DND-41 (cell line): ENCODE measurements around the gene NAMPT.

Source experiments
- ATAC-seq: fragments of 200-7000 bp; cut with Tn5 transposase; 3 replicates; pipeline ENCODE4 v1.9.1; 2021; ENCODE audit warnings: low read depth; ENCODE audit not compliant: insufficient read depth
- DNase-seq: peaks from one replicate; pipeline ENCODE4 v3.0.0-alpha.2; 2020
- H2AFZ ChIP-seq: 2 replicates; pipeline ENCODE4 v1.6.0; 2012; ENCODE audit warnings: low read depth, low read length
- H3K27ac ChIP-seq: 2 replicates; pipeline ENCODE4 v1.5.1; 2012; ENCODE audit warnings: low read length, inconsistent platforms
- H3K27me3 ChIP-seq: fragments of 200-600 bp; sonication (generic); 2 replicates; pipeline ENCODE4 v1.6.0; 2012; ENCODE audit warnings: low read length, mild to moderate bottlenecking, inconsistent platforms; ENCODE audit not compliant: insufficient read depth, poor library complexity
- H3K36me3 ChIP-seq: 2 replicates; pipeline ENCODE4 v1.5.1; 2012; ENCODE audit warnings: low read length, inconsistent platforms; ENCODE audit not compliant: insufficient read depth
- H3K4me1 ChIP-seq: 2 replicates; pipeline ENCODE4 v1.5.1; 2012; ENCODE audit warnings: mild to moderate bottlenecking, low read length; ENCODE audit not compliant: insufficient read depth
- H3K4me2 ChIP-seq: 2 replicates; pipeline ENCODE4 v1.6.0; 2012; ENCODE audit warnings: mild to moderate bottlenecking, moderate library complexity, low read length, inconsistent platforms; ENCODE audit not compliant: insufficient read depth
- H3K4me3 ChIP-seq, 2 experiments: fragments of 200-600 bp in 1 of 2; shearing (Covaris generic) in 1 of 2; 2 replicates each; pipeline ENCODE4 v1.5.1; 2012 to 2016; ENCODE audit warnings: inconsistent platforms in 2 of 2, low read length in 2 of 2, mild to moderate bottlenecking in 2 of 2, low read depth in 1 of 2, moderate library complexity in 1 of 2
- H3K79me2 ChIP-seq: 2 replicates; pipeline ENCODE4 v1.6.0; 2012; ENCODE audit warnings: low read length, inconsistent platforms; ENCODE audit not compliant: insufficient read depth
- H3K9ac ChIP-seq: 2 replicates; pipeline ENCODE4 v1.6.0; 2012; ENCODE audit warnings: low read depth, mild to moderate bottlenecking, inconsistent platforms, low read length, moderate library complexity
- H3K9me3 ChIP-seq: 2 replicates; pipeline ENCODE4 v1.5.1; 2012; ENCODE audit warnings: low read length, moderate library complexity, mild to moderate bottlenecking, inconsistent platforms; ENCODE audit not compliant: insufficient read depth, severe bottlenecking
- H4K20me1 ChIP-seq: 2 replicates; pipeline ENCODE4 v1.6.0; 2012; ENCODE audit warnings: low read length; ENCODE audit not compliant: insufficient read depth
- EZH2 ChIP-seq: IDR thresholded peaks from 3 replicates; pipeline ENCODE4 v1.6.1; 2012; ENCODE audit warnings: borderline replicate concordance, low read depth, mild to moderate bottlenecking, moderate library complexity, low read length, inconsistent platforms; ENCODE audit not compliant: severe bottlenecking
- TF ChIP-seq, protein P1 (sequence below): IDR thresholded peaks from 2 replicates; pipeline ENCODE4 v1.5.1; 2012; ENCODE audit warnings: borderline replicate concordance, low read length, moderate library complexity, mild to moderate bottlenecking; ENCODE audit not compliant: poor library complexity, severe bottlenecking; ENCODE audit errors: extremely low read depth

NAMPT gene

DNA sequence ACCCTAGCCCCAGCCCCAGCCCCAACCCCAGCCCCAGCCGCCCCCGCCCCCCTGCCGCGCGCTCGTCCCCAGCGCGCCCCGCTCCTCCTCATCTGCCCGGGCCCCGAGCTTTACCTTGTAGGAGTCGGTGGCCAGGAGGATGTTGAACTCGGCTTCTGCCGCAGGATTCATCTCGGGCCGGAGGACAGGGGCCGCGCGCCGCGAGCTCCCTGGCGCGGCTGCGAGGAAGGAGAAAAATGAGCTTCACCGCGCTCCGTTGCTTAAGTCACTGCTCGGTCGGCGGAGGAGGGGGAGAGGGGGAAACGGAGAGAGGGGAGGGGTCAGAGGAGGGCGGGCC, at the start of gene NAMPT:
NAMPT (minus strand) TSS at position 270 of the 337 bp plus-strand sequence; CDS start at position 171, 99 bp downstream.
- no peaks in the 10 kb centered on the region for H3K36me3 ChIP-seq
- peak within 1 kb of the TSS; percentile 68 for H3K9ac ChIP-seq
- peak within 1 kb of the TSS; percentile 79 for H3K27ac ChIP-seq
- DNase-seq, result no peak
- H4K20me1 ChIP-seq, result no peaks in the 10 kb centered on the region; the same call in 1 of the 2 replicates
- H3K4me3 ChIP-seq, result peak within 1 kb of the TSS; percentile 48 to 76
- no peak for ATAC-seq
- H3K4me1 ChIP-seq, result peaks cover 27% of the 10 kb centered on the region
- H3K9me3 ChIP-seq, result no peaks in the 10 kb centered on the region
- peak within 1 kb of the TSS; percentile 95 for H3K4me2 ChIP-seq
- H3K79me2 ChIP-seq, result peaks cover 44% of the 10 kb centered on the region
- no peaks in the 10 kb centered on the region for H3K27me3 ChIP-seq
- H2AFZ ChIP-seq, result peak within 1 kb of the TSS; percentile 94
- TF ChIP-seq, protein P1, sequence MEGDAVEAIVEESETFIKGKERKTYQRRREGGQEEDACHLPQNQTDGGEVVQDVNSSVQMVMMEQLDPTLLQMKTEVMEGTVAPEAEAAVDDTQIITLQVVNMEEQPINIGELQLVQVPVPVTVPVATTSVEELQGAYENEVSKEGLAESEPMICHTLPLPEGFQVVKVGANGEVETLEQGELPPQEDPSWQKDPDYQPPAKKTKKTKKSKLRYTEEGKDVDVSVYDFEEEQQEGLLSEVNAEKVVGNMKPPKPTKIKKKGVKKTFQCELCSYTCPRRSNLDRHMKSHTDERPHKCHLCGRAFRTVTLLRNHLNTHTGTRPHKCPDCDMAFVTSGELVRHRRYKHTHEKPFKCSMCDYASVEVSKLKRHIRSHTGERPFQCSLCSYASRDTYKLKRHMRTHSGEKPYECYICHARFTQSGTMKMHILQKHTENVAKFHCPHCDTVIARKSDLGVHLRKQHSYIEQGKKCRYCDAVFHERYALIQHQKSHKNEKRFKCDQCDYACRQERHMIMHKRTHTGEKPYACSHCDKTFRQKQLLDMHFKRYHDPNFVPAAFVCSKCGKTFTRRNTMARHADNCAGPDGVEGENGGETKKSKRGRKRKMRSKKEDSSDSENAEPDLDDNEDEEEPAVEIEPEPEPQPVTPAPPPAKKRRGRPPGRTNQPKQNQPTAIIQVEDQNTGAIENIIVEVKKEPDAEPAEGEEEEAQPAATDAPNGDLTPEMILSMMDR, result no peak
- TF ChIP-seq EZH2, result no peak

DNA sequence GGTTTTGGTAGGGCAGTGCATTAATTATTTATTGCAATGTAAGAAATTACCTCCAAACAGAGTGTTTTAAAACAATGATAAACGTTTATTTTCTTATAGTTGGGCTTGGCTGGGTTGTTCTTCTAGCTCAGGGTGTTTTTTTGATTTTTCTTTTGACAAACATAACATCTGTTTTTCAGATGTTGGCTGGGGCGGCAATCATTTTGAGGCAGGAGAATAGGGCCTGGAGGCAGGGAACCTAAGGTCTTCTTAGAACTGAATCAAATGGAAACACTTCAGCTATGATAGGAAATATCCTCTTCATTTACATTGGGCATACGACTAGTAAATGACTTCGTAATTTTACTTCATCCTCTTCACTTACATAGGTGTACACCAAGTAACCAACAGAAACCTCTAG, 47.4 kb upstream of the NAMPT start:
- Histone ChIP-seq H3K4me1 (no peaks in the 10 kb centered on the region), H3K9me3 (no peaks in the 10 kb centered on the region), H3K9ac (no peak overlapping the region), H3K4me2 (no peak overlapping the region), H2AFZ (no peak overlapping the region), H3K4me3 (no peak overlapping the region), H3K36me3 (no peaks in the 10 kb centered on the region), H3K27ac (no peak overlapping the region), H4K20me1 (no peaks in the 10 kb centered on the region), H3K79me2 (no peaks in the 10 kb centered on the region), H3K27me3 (peaks cover 28% of the 10 kb centered on the region)
- no peak for ATAC-seq
- no peak for DNase-seq
- no peak for TF ChIP-seq EZH2
- TF ChIP-seq, protein P1, result no peak

DNA sequence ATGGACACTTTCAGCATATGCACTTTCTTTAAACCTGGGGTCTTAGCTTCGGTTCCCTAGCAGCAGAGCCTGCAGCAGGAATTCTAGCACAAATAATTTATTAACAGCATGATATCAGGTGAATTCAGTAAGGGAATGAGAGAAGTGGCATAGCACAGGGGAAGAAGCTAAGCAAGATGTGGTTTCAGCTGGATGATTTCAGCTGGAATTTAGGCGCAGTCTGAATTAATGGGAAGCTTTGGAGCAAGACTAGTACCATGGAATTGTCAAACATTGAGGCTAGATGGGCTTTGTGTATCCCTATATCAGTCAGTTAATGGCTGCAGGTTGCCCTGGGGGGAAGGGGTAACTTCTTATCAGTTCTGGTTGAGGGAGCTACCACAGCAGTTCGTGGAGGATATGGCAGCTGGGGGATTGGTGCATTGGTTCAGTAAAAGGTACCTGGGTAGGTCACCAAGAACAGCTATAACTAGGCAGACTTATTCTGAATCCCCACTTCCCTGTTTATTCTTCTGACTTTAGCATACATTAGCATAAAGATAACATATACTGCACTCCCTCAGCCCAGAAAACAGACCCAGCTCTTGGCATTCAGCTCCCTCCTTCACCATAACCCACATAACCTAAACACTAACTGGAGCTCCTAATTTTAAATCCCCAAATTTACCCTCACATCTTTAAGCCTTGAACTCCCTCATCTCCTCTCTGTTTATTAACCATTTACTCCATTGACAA, 46.8 kb upstream of the NAMPT start:
- no peak for TF ChIP-seq EZH2
- TF ChIP-seq, protein P1, result no peak
- no peak overlapping the region for H3K4me3 ChIP-seq
- H3K27ac ChIP-seq, result no peak overlapping the region
- H3K4me2 ChIP-seq, result no peak overlapping the region
- no peak overlapping the region for H2AFZ ChIP-seq
- no peak for DNase-seq
- peaks cover 28% of the 10 kb centered on the region for H3K27me3 ChIP-seq
- H3K36me3 ChIP-seq, result no peaks in the 10 kb centered on the region
- H3K9ac ChIP-seq, result no peak overlapping the region
- ATAC-seq, result no peak
- H3K9me3 ChIP-seq, result no peaks in the 10 kb centered on the region
- H3K79me2 ChIP-seq, result no peaks in the 10 kb centered on the region
- no peaks in the 10 kb centered on the region for H3K4me1 ChIP-seq
- no peaks in the 10 kb centered on the region for H4K20me1 ChIP-seq
